ENCODE results near the gene MBD6.

Gene MBD6, protein sequence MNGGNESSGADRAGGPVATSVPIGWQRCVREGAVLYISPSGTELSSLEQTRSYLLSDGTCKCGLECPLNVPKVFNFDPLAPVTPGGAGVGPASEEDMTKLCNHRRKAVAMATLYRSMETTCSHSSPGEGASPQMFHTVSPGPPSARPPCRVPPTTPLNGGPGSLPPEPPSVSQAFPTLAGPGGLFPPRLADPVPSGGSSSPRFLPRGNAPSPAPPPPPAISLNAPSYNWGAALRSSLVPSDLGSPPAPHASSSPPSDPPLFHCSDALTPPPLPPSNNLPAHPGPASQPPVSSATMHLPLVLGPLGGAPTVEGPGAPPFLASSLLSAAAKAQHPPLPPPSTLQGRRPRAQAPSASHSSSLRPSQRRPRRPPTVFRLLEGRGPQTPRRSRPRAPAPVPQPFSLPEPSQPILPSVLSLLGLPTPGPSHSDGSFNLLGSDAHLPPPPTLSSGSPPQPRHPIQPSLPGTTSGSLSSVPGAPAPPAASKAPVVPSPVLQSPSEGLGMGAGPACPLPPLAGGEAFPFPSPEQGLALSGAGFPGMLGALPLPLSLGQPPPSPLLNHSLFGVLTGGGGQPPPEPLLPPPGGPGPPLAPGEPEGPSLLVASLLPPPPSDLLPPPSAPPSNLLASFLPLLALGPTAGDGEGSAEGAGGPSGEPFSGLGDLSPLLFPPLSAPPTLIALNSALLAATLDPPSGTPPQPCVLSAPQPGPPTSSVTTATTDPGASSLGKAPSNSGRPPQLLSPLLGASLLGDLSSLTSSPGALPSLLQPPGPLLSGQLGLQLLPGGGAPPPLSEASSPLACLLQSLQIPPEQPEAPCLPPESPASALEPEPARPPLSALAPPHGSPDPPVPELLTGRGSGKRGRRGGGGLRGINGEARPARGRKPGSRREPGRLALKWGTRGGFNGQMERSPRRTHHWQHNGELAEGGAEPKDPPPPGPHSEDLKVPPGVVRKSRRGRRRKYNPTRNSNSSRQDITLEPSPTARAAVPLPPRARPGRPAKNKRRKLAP

GRCh38 chr12:57522011-57522886 lies at the start of gene MBD6:
MBD6 (plus strand) TSS chr12:57522824; CDS start chr12:57524304, 1,480 bp downstream.
- peak; percentile 93 for DNase-seq

DNA sequence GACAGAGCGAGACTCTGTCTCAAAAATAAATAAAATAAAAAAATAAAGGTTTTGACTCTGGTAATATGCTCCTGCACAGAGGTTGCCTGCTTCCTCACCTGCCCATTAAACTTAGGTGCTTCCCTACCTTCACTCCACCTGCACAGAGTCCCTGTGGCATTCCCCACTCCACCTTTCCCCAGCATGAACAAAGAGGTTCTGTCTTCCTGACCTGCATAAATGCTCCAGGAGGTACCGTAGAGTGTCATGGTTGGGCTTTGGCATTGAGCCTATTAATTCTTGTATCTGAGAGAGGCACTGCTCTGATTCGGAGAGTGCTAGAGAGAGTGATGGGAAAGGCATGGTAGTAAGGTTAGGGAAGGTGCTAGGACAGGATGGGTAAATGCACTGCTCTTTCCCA lies 49.2 kb upstream of the MBD6 start:
- DNase-seq, result no peak

DNA sequence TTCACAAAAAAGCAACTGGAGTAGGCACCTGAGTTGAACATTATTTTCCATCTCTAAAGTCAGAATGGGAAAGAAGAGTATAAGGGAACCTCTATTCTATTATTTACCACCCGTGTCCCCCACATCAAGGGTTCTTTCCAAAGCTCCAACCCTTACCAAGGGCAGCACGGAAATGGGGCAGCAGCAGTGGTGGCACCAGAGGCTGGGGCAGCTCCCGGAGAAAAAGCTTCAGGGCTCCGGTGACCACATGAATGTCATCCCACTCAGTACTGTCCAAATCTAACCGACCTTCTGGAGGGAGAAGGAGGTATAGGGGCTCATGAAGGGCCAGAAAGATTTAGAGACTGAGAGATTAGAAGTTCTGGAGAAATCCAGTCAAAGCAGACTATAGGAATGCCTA lies 48.7 kb upstream of the MBD6 start:
- DNase-seq, result no peak

DNA sequence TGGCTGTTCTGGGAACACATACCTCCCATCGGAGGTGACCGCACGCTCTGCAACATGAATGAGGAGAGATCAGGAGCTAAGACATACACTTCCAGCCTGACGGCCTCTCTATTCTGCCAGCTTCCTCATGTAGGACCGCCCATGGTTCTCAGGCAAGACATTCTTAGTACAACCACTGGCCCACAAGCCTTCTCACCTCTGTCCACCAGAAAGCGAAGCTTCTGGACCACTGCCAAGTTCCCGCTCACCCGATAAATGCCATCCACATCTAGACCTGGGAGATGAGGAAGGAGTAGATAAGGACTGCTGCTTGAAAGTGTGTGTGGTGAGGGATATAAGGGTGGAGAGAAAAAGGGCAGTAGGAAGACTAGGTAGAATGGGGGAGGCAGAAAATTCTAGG lies 48.2 kb upstream of the MBD6 start:
- no peak for DNase-seq

DNA sequence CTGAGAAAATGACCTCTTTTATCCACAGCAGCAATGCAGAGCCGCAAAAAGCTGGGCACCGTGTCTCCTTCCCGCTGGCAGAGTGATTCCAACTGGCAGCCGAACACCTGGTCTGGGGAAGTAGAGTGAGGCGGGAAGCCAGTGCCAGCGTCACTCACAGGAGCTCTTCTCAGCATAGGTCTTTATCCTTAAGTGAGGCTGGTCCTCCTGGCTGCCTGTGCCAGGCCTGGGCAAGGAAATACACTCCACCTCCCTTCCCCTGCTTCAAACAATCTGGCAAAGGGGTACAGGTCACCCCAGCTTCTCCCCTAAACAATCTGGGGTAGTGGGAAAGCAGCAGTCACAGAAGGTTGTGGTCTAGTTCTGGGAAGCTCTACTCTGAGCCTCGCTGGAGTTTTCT lies 47.8 kb upstream of the MBD6 start:
- DNase-seq, result no peak

DNA sequence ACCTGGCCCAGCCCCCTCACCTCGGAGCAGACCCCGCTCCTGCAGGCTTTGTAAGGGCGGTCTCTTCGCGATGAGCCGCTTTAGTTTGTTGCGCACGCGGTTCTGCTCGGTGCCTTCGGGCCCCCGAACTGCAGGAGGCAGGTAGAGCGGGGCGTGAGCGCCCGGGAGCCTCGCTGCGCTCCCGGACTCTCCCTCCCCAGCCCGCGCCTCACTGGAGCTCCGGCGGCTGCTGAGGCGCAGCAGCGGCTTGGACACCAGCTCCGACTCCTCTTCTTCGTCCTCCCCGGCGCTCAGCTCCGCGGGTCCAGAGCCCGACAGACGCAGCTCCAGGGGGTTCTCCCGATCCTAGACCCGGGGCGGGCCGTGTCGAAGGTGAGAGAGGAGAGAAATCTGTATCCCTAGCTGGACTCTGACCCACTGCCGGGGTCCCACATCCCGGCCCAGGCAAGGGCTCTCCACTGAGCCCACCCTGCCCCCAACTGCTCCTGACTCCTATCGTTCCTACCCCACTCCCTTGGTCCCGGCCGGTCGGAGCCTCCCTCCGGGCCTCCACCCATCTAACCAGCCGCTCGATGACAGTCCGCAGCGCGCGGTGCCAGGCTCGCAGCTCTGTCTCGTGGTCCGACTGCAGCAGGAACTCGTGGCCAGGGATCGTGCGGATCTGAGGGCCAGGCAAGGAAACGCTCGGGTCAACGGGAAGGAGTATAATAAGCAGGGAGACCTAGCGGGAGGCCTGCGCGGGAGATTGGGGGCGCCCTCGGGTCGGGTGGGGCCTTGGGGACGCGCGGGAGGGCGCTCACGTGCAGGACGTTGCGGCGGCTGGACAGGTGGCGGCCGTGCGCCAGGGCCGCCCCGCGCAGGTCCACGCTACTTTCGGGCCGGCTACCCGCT lies 47.1 kb upstream of the MBD6 start:
- DNase-seq, result peak; percentile 10

- peak; percentile 28 for DNase-seq
These were observed 46.2 kb upstream of the MBD6 start for GRCh38 chr12:57476162-57476992.

GRCh38 chr12:57476993-57477709 lies 45.5 kb upstream of the MBD6 start:
- no peak for DNase-seq

DNA sequence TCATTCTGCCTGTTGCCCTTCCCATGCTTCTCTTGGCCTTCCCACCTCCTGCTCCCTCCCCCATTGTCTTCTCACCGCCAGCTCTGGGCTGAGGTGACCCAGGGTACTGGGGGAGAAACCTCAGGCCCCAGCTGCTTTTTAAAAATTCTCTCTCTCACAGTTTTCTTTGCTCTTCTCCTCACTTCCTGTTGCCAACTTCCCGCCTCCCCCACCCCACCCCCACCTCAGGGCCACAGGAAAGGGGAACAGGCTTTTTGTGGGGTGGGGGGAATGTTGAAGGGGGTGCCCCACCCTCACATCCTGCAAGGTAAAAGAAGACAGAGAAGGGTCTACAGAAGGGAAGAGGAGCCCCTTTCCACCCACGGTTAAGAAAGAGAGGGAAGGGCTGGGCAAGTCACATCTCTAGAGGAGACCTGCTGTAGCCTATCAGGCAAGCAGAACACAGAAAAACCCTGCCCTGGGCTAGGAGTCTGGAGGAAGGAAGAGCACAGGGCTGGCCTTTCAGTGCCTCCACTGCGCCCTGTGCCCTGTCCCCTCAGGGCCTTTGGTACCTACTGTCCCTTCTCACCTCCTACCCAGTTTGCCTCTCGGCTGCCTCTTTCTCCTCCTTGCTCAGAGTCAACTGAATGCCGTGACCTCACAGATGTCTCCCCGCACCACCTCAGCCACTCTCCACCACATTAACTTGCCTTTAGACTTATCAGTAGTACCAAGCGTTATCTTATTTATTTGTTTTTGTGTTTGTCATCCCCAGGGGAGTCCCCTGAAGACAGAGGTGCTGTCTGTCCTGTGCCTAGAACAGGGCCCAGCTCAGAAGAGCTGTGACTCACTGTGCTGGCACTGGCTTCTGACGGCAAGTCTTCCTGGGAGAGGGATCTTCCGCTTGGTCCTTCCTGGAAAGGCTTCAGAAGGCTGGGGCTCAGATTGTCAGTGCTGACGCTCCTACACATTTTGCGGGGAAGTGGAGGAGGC lies 44.6 kb upstream of the MBD6 start:
- no peak for DNase-seq

DNA sequence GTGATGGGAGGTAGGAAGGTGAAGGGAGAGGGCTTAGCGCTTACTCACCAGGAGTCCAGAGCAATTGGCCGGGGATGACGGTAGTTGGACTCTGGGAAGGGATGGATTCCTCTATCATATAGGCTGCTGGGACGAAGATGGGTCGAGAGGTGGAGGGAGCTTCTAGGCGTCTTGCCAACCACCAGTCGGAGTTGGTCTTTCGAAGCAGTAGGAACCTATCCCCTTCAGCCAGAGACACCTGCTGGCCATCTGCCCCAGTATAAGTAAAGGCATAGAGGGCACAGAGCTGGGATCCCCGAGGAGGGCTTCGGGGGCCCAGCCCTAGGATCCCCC lies 43.6 kb upstream of the MBD6 start:
- no peak for DNase-seq

- DNase-seq, result no peak
These were observed 43.1 kb upstream of the MBD6 start, which contains the start of gene ARHGAP9 for GRCh38 chr12:57479376-57480115. ARHGAP9 (minus strand) TSS chr12:57479866; CDS start chr12:57479406, 460 bp downstream.

GRCh38 chr12:57481671-57482070 lies 41.0 kb upstream of the MBD6 start:
- no peak for DNase-seq

DNA sequence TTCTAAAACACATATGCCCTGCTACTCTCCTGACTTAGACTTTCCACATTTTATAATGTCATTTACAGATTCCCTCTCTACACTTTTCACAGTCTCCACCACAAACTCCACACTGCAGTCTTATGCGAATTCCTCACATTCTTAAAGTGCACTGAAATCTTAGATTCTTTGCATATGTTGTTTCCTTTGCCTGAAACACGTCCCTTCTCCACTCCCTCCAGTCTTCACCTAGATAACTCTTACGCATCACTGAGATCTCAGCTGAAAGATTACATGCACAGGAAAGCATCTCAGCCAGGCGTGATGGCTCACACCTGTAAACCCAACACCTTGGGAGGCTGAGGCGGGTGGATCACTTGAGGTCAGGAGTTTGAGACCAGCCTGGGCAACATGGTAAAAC lies 39.2 kb upstream of the MBD6 start:
- DNase-seq, result no peak

- no peak for DNase-seq
These were observed 36.9 kb upstream of the MBD6 start for GRCh38 chr12:57485695-57486094.

DNA sequence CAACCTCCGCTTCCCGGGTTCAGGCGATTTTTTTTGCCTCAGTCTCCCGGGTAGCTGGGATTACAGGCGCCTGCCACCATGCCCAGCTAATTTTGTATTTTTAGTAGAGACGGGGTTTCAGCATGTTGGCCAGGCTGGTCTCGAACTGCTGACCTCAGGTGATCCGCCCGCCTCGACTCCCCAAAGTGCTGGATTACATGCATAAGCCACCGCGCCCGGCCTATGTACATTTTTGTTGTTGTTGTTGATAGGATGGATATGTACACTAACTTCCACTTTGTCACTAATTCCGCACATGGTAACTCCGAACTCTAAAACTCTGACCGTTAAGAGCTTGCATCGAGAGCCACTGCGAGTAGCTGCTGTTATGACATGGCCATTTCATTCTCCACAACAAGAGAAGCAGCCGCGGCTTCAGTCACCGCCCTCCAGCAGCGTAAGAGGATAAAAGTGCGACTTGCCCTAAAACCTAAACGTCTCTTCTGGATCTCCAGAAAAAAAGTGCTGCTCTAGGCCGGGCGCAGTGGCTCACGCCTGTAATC lies 35.5 kb upstream of the MBD6 start:
- DNase-seq, result no peak

DNA sequence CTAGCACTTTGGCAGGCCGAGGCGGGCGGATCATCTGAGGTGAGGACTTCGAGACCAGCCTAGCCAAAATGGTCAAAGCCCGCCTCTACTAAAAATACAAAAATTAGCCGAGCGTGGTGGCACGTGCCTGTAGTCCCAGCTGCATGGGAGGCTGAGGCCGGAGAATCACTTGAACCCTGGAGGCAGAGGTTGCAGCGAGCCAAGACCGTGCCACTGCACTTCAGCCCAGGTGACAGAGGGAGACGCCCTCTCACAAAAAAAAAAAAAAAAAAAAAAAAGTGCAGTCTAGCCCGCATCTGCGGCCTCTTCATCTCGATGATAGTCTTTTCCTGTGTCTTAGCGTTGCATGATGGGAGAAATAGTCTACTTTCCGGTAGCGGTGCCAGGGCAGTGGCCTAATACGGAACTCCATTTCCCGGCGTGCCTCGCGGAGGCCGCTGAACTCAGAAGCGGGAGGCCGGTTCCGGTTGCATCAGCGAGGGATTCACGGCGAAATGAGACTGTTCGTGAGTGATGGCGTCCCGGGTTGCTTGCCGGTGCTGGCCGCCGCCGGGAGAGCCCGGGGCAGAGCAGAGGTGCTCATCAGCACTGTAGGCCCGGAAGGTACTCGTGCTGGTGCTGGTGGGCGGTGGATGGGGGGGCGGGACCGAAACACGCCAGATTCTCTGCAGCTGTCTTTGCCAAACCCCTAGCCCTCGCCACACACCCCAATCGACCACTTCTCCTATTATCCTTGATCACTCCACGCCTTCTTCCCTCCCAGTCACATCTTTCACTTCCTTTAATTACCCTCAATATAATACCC lies 34.8 kb upstream of the MBD6 start, which contains the start of gene MARS1:
MARS1 (plus strand) TSS at position 472 of the 805 bp plus-strand sequence; CDS start at position 495, 23 bp downstream.
- DNase-seq, result peak; percentile 95
